GM21576 (cell line): Measurements from ENCODE around the gene CUX1.
"Not testable (repeated sequence)": the region's sequence is repeated elsewhere in the genome, so short reads cannot be mapped to it uniquely, and the experiment has no call there.

ENCODE experiments used
- ATAC-seq: cut with Tn5 transposase; IDR thresholded peaks from one replicate; pipeline ENCODE4 v1.9.1; 2021; ENCODE audit warnings: mild to moderate bottlenecking, moderate library complexity; ENCODE audit not compliant: unreplicated experiment

CUX1 gene

GRCh38 chr7:101823096-101823495 is 5.7 kb downstream of the CUX1 start:
- no peak for ATAC-seq

- no peak for ATAC-seq
Observed at GRCh38 chr7:101823596-101823995, 6.2 kb downstream of the CUX1 start.

- ATAC-seq = no peak
Observed at GRCh38 chr7:101824440-101824839, 7.0 kb downstream of the CUX1 start.

GRCh38 chr7:101826081-101826835 is 8.8 kb downstream of the CUX1 start:
- no peak for ATAC-seq

- no peak for ATAC-seq
Observed at GRCh38 chr7:101828301-101829020, 11.0 kb downstream of the CUX1 start.

GRCh38 chr7:101829374-101829773 is 11.9 kb downstream of the CUX1 start:
- ATAC-seq = no peak

- no peak for ATAC-seq
Observed at GRCh38 chr7:101829821-101830220, 12.4 kb downstream of the CUX1 start.

- not testable (repeated sequence) for ATAC-seq
Observed at GRCh38 chr7:101831396-101831795, 14.0 kb downstream of the CUX1 start.

GRCh38 chr7:101832205-101832631 is 14.8 kb downstream of the CUX1 start:
- ATAC-seq = no peak

- ATAC-seq = no peak
Observed at GRCh38 chr7:101832685-101833375, 15.4 kb downstream of the CUX1 start.

GRCh38 chr7:101833799-101834198 is 16.4 kb downstream of the CUX1 start:
- ATAC-seq = no peak

- no peak for ATAC-seq
Observed at GRCh38 chr7:101835136-101835535, 17.7 kb downstream of the CUX1 start.

GRCh38 chr7:101837433-101837832 is 20.0 kb downstream of the CUX1 start:
- not testable (repeated sequence) for ATAC-seq

- no peak for ATAC-seq
Observed at GRCh38 chr7:101838837-101839483, 21.5 kb downstream of the CUX1 start.

GRCh38 chr7:101841328-101841727 is 23.9 kb downstream of the CUX1 start:
- no peak for ATAC-seq

- ATAC-seq = no peak
Observed at GRCh38 chr7:101843293-101844271, 26.2 kb downstream of the CUX1 start.

GRCh38 chr7:101845974-101846373 is 28.5 kb downstream of the CUX1 start:
- ATAC-seq = no peak

GRCh38 chr7:101846800-101847538 is 29.5 kb downstream of the CUX1 start:
- ATAC-seq = no peak

- no peak for ATAC-seq
Observed at GRCh38 chr7:101848208-101848951, 31.0 kb downstream of the CUX1 start.
